Measurements from ENCODE around the gene PHAX. TPM values are rescaled to one million over a fixed set of nuclear protein-coding genes. Genes with fewer than 3 reads are reported as not detected.

PHAX gene, protein sequence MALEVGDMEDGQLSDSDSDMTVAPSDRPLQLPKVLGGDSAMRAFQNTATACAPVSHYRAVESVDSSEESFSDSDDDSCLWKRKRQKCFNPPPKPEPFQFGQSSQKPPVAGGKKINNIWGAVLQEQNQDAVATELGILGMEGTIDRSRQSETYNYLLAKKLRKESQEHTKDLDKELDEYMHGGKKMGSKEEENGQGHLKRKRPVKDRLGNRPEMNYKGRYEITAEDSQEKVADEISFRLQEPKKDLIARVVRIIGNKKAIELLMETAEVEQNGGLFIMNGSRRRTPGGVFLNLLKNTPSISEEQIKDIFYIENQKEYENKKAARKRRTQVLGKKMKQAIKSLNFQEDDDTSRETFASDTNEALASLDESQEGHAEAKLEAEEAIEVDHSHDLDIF
- total RNA-seq: 57.5 and 76.3 TPM in 2 replicates

DNA sequence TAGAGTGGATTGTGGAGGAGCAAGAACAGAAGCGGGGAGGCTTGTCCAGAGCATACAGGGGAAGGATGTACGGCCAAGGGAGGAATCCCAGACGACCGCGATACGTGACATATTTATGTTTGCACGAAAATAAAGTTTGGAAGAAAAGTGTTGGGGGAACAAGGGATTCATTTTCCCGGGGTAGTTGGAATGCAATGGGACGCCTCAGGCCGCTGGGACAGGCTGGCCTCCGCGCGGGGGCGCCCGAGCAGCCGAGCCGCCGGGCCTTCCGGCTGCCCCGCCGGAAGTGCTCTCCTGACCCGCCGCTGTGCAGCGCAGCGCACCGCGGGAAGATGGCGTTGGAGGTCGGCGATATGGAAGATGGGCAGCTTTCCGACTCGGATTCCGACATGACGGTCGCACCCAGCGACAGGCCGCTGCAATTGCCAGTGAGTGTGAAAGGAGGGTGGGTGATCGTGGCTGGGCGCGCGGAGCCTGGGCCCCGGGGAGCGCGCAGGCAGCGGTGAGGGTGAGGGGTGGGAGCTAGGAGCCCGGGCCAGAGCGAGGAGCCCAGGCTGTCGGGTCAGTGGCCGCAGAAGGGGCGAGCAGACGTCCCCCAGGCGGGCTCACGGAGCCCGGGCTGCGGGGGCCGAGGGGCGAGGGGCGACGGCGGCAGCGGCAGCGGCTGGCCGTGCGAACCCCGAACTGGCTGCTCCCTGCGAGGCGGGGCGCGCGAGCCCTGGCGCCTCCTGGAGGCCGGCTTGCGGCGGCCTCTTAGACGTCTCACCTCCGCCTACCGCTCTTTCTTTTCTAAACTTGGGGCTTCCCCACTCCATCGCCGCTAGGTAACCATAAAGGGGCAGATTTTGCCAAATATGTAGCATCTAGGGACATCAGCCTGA lies at the start of gene PHAX:
Gene PHAX, plus strand, starts transcription at position 317 of the 881 bp plus-strand sequence. Its CDS starts 16 bp downstream, at position 333.

GRCh38 chr5:126594748-126595485 lies 5.8 kb upstream of the PHAX start, which contains the start of gene ALDH7A1:
TSS of gene ALDH7A1 (minus strand) at chr5:126595219. CDS start at chr5:126595198, 21 bp downstream.

Small RNA genes lying within 50 kb of the gene (small RNA-seq; reads per million reads assigned to genes)
- gene BOLA3P3 (not detected), gene RNU6-290P (not detected)

Other genes starting within 250 kb of the PHAX start
- 17.6 and 19.2 TPM in 2 replicates for gene GRAMD2B, start 177.5 kb upstream of the PHAX start, total RNA-seq
- 40.8 and 44.4 TPM in 2 replicates for gene ALDH7A1, start 5.7 kb upstream of the PHAX start, total RNA-seq
- 17.6 and 25.0 TPM in 2 replicates for gene LMNB1, start 176.2 kb downstream of the PHAX start, total RNA-seq

Measured in articular chondrocyte of knee joint (primary cell).